GM12891 (cell line): Measurements from ENCODE around the gene DBX1.
"Not testable (repeated sequence)": the region's sequence is repeated elsewhere in the genome, so short reads cannot be mapped to it uniquely, and the experiment has no call there.

Experiments
- DNase-seq: peaks from one replicate; pipeline ENCODE4 v3.0.0; 2011; ENCODE audit warnings: low spot score; ENCODE audit not compliant: insufficient read length
- FAIRE-seq: peaks from 2 replicates; lab custom pipeline; 2011; peaks lifted over from hg19 to GRCh38; lab: Jason Lieb, UNC
- PAX5 ChIP-seq: IDR thresholded peaks from 2 replicates; pipeline ENCODE4 v1.6.1; 2011; ENCODE audit warnings: low read length, moderate library complexity, mild to moderate bottlenecking; ENCODE audit not compliant: insufficient read depth, severe bottlenecking
- POLR2A ChIP-seq: IDR thresholded peaks from 2 replicates; pipeline ENCODE4 v1.6.1; 2011; ENCODE audit warnings: low read depth, low read length, control low read depth
- POLR2AphosphoS5 ChIP-seq: IDR thresholded peaks from 2 replicates; pipeline ENCODE4 v1.6.1; 2011; ENCODE audit warnings: low read depth, low read length, control low read depth
- POU2F2 ChIP-seq: IDR thresholded peaks from 2 replicates; pipeline ENCODE4 v1.6.1; 2011; ENCODE audit warnings: low read depth, mild to moderate bottlenecking, control low read depth, low read length, moderate library complexity
- SPI1 ChIP-seq: IDR thresholded peaks from 2 replicates; pipeline ENCODE4 v1.6.1; 2011; ENCODE audit warnings: low read depth, low read length, control low read depth
- TAF1 ChIP-seq: IDR thresholded peaks from 2 replicates; pipeline ENCODE4 v1.6.1; 2011; ENCODE audit warnings: low read depth, low read length, control low read depth

Gene DBX1

GRCh38 chr11:20154381-20154780 is 5.9 kb downstream of the DBX1 start:
- TF ChIP-seq SPI1 (no peak), POLR2AphosphoS5 (no peak), POLR2A (no peak), POU2F2 (no peak), TAF1 (no peak), PAX5 (no peak)
- FAIRE-seq = no peak

GRCh38 chr11:20138707-20139106 is 21.6 kb downstream of the DBX1 start:
- DNase-seq (no peak), FAIRE-seq (no peak)
- TF ChIP-seq TAF1 (no peak), POLR2AphosphoS5 (no peak), POLR2A (no peak), PAX5 (no peak), POU2F2 (no peak), SPI1 (no peak)

More at GRCh38 chr11:20154381-20154780, 5.9 kb downstream of the DBX1 start:
- DNase-seq = no peak

GRCh38 chr11:20137637-20138036 is 22.6 kb downstream of the DBX1 start:
- FAIRE-seq (no peak), DNase-seq (no peak)
- TF ChIP-seq POLR2AphosphoS5 = no peak

GRCh38 chr11:20134991-20135736 is 25.1 kb downstream of the DBX1 start:
- DNase-seq (no peak), FAIRE-seq (no peak)
- TF ChIP-seq TAF1 (no peak), SPI1 (no peak)

GRCh38 chr11:20132667-20133039 is 27.6 kb downstream of the DBX1 start:
- DNase-seq (no peak), FAIRE-seq (no peak)
- no peak for TF ChIP-seq POLR2A
- TF ChIP-seq PAX5 = no peak
- no peak for TF ChIP-seq POU2F2
- TF ChIP-seq SPI1 = no peak
- TF ChIP-seq TAF1 = no peak
- no peak for TF ChIP-seq POLR2AphosphoS5

GRCh38 chr11:20131788-20132666 is 28.2 kb downstream of the DBX1 start:
- DNase-seq = peak; percentile 34
- peak; percentile 69 for FAIRE-seq
- TF ChIP-seq SPI1 (peak; percentile 74), POLR2AphosphoS5 (no peak)

- TF ChIP-seq POLR2AphosphoS5 = no peak
- no peak for TF ChIP-seq POU2F2
- FAIRE-seq (no peak), DNase-seq (no peak)
Measured at GRCh38 chr11:20129665-20130064, 30.6 kb downstream of the DBX1 start.

GRCh38 chr11:20128528-20128825 is 31.8 kb downstream of the DBX1 start:
- DNase-seq, FAIRE-seq: not testable (repeated sequence)

- TF ChIP-seq POLR2AphosphoS5 (no peak), POU2F2 (no peak), PAX5 (no peak), SPI1 (no peak), TAF1 (no peak), POLR2A (no peak)
- peak; percentile 16 for FAIRE-seq
- peak; percentile 43 for DNase-seq
Measured at GRCh38 chr11:20127671-20128527, 32.4 kb downstream of the DBX1 start.

GRCh38 chr11:20126724-20127123 is 33.6 kb downstream of the DBX1 start:
- FAIRE-seq (no peak), DNase-seq (no peak)
- TF ChIP-seq TAF1 = no peak
